ENCODE results near the gene HDAC5.

Gene HDAC5

DNA sequence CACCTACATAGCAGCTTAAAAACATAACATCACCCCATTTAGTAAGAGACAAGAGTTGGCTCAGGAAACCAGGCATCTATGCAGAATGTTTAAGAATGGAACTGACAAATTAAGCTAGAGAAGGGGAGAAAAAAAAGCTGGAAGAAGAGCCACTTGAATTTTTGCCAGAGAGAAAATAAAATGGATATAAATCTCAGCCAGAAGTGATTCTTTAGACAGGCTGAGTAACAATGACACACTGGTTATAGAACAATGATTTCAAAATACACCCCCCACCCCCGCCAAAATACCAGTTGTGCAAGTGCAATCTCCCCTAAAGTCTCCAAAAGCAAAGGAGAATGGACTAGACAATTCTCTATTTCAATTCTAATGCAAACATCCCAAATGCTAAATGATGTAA lies 79.4 kb downstream of the HDAC5 start:
- Histone ChIP-seq H3K79me1 (ENCODE audit: low read depth, low read length) (peaks cover 6% of the 10 kb centered on the region), H3K27me3 (ENCODE audit: control insufficient read depth in 3 of 3, insufficient read depth in 3 of 3, low read depth in 1 of 3, low read length in 3 of 3) (no peaks in the 10 kb centered on the region), H3K4me3 (ENCODE audit: low read length in 2 of 2) (no peak overlapping the region), H3K36me3 (replicated peaks in 1 of 2; ENCODE audit: control insufficient read depth in 2 of 2, insufficient read depth in 2 of 2, low read length in 2 of 2) (peaks cover 12 to 49% of the 10 kb centered on the region in 2 donors), H3K4ac (ENCODE audit: low read length) (no peak overlapping the region), H2BK15ac (ENCODE audit: low read length) (no peak overlapping the region), H3K23ac (ENCODE audit: low read depth, low read length, poor library complexity) (no peak overlapping the region), H3K4me1 (ENCODE audit: control insufficient read depth in 2 of 2, insufficient read depth in 1 of 2, low read depth in 1 of 2, low read length in 2 of 2) (no peaks in the 10 kb centered on the region), H2BK5ac (ENCODE audit: low read length) (no peak overlapping the region), H3K27ac (replicated peaks; ENCODE audit: low read length) (no peak overlapping the region), H4K91ac (ENCODE audit: low read depth, low read length, poor library complexity) (no peak overlapping the region), H3K4me2 (ENCODE audit: insufficient read depth, low read length, poor library complexity, severe bottlenecking) (no peak overlapping the region), H2AK5ac (ENCODE audit: low read depth, low read length) (no peak overlapping the region), H3K18ac (ENCODE audit: low read length) (no peak overlapping the region), H4K8ac (ENCODE audit: low read depth, low read length) (no peak overlapping the region), H3K9me3 (replicated peaks in 1 of 2; ENCODE audit: control insufficient read depth in 2 of 2, insufficient read depth in 1 of 2, low read depth in 1 of 2, low read length in 2 of 2) (no peaks in the 10 kb centered on the region), H2BK12ac (ENCODE audit: low read length) (no peak overlapping the region), H3K14ac (ENCODE audit: low read length) (no peak overlapping the region), H3K9ac (ENCODE audit: low read depth, low read length, poor library complexity) (no peak overlapping the region), H2AFZ (ENCODE audit: low read length) (no peak overlapping the region), H2BK120ac (ENCODE audit: low read depth, low read length) (no peak overlapping the region)
- no peak for DNase-seq (ENCODE audit: low spot score)
- no CpG with 5 or more reads among the region's 1 CpG for WGBS, 2 donors (ENCODE audit: extremely low coverage in 2 of 2, insufficient read length in 2 of 2, insufficient replicate concordance in 1 of 2)

DNA sequence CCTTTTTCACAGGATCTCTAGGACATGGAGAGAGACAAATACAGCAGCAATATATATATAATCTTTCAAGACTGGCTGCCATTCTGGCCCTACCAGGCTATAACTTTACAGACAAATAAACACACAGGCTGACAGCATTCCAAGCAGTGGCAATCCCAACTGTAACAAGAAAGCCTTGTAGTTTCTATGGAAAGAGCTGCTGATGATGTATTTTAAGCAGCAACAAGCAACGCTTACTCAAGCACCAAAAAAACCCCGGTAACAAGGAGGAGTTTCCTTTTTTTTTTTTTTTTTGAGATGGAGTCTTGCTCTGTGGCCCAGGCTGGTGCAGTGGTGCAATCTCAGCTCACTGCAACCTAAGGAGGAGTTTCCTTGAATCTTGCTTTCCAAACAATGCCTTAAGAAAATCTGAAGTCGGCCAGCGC lies 80.2 kb downstream of the HDAC5 start:
- Histone ChIP-seq H2BK5ac (ENCODE audit: low read length) (no peak overlapping the region), H3K23ac (ENCODE audit: low read depth, low read length, poor library complexity) (no peak overlapping the region), H3K4ac (ENCODE audit: low read length) (no peak overlapping the region), H3K14ac (ENCODE audit: low read length) (no peak overlapping the region), H3K18ac (ENCODE audit: low read length) (no peak overlapping the region), H3K9me3 (replicated peaks in 1 of 2; ENCODE audit: control insufficient read depth in 2 of 2, insufficient read depth in 1 of 2, low read depth in 1 of 2, low read length in 2 of 2) (no peaks in the 10 kb centered on the region), H4K8ac (ENCODE audit: low read depth, low read length) (no peak overlapping the region), H3K4me1 (ENCODE audit: control insufficient read depth in 2 of 2, insufficient read depth in 1 of 2, low read depth in 1 of 2, low read length in 2 of 2) (no peaks in the 10 kb centered on the region), H3K79me1 (ENCODE audit: low read depth, low read length) (peaks cover 8% of the 10 kb centered on the region), H3K4me3 (ENCODE audit: low read length in 2 of 2) (no peak overlapping the region), H3K4me2 (ENCODE audit: insufficient read depth, low read length, poor library complexity, severe bottlenecking) (no peak overlapping the region), H2BK12ac (ENCODE audit: low read length) (no peak overlapping the region), H4K91ac (ENCODE audit: low read depth, low read length, poor library complexity) (no peak overlapping the region), H2AK5ac (ENCODE audit: low read depth, low read length) (no peak overlapping the region), H2BK15ac (ENCODE audit: low read length) (no peak overlapping the region), H3K36me3 (replicated peaks in 1 of 2; ENCODE audit: control insufficient read depth in 2 of 2, insufficient read depth in 2 of 2, low read length in 2 of 2) (peaks cover 14 to 48% of the 10 kb centered on the region in 2 donors), H2BK120ac (ENCODE audit: low read depth, low read length) (no peak overlapping the region), H3K9ac (ENCODE audit: low read depth, low read length, poor library complexity) (no peak overlapping the region), H2AFZ (ENCODE audit: low read length) (no peak overlapping the region), H3K27me3 (ENCODE audit: control insufficient read depth in 3 of 3, insufficient read depth in 3 of 3, low read depth in 1 of 3, low read length in 3 of 3) (no peaks in the 10 kb centered on the region), H3K27ac (replicated peaks; ENCODE audit: low read length) (no peak overlapping the region)
- no CpG with 5 or more reads among the region's 4 CpGs for WGBS, 2 donors (ENCODE audit: extremely low coverage in 2 of 2, insufficient read length in 2 of 2, insufficient replicate concordance in 1 of 2)
- no peak for DNase-seq (ENCODE audit: low spot score)

DNA sequence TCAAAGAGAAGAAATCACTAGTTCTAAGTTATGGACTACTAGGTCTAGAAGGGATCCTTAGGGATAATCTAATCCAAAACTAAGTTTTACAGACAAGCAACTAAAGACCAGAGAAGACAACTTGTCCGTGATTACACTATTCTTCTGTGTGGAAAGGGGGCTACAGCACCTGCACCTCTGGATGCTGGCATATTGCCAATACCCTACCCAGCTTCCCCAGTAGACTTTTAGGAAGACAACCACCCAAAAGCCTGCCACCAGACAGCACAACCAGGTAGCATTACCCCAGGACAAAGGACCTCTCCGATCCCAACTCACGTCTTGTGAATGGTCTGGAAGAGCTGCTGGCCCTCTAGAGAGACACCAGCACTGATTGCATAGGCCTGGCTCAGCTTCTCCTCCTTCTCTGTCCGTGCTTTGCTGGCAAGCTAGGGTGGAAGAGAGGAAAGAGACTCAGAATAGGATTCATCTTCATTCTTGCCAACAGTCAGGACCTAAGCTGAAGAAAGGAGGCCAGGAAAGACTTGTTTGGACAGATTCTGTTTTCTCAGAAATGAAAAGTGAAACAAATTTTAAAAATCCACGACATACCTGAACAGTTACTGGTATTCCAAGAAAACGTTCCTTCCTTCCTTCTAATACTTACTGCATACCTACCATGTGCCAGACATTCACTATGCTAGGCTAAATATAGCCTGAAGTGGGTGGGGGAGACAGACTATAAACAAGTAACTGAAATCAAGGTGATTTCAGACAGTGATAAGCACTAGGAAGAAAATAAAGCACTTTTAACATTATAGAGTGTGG lies 83.4 kb downstream of the HDAC5 start:
- H3K4ac ChIP-seq (ENCODE audit: low read length) = no peak overlapping the region
- no peak overlapping the region for H2BK15ac ChIP-seq (ENCODE audit: low read length)
- H3K18ac ChIP-seq (ENCODE audit: low read length) = no peak overlapping the region
- no peak overlapping the region for H2BK12ac ChIP-seq (ENCODE audit: low read length)
- no peak overlapping the region for H2BK120ac ChIP-seq (ENCODE audit: low read depth, low read length)
- no peak overlapping the region for H3K4me3 ChIP-seq (ENCODE audit: low read length in 2 of 2)
- no peaks in the 10 kb centered on the region for H3K27me3 ChIP-seq (ENCODE audit: control insufficient read depth in 3 of 3, insufficient read depth in 3 of 3, low read depth in 1 of 3, low read length in 3 of 3)
- H2AFZ ChIP-seq (ENCODE audit: low read length) = no peak overlapping the region
- H2BK5ac ChIP-seq (ENCODE audit: low read length) = no peak overlapping the region
- no peaks in the 10 kb centered on the region for H3K4me1 ChIP-seq (ENCODE audit: control insufficient read depth in 2 of 2, insufficient read depth in 1 of 2, low read depth in 1 of 2, low read length in 2 of 2)
- H4K8ac ChIP-seq (ENCODE audit: low read depth, low read length) = no peak overlapping the region
- no peak overlapping the region for H3K23ac ChIP-seq (ENCODE audit: low read depth, low read length, poor library complexity)
- no peaks in the 10 kb centered on the region for H3K9me3 ChIP-seq (replicated peaks in 1 of 2; ENCODE audit: control insufficient read depth in 2 of 2, insufficient read depth in 1 of 2, low read depth in 1 of 2, low read length in 2 of 2)
- H4K91ac ChIP-seq (ENCODE audit: low read depth, low read length, poor library complexity) = no peak overlapping the region
- no peak overlapping the region for H3K14ac ChIP-seq (ENCODE audit: low read length)
- H3K36me3 ChIP-seq (replicated peaks in 1 of 2; ENCODE audit: control insufficient read depth in 2 of 2, insufficient read depth in 2 of 2, low read length in 2 of 2) = peaks cover 25 to 54% of the 10 kb centered on the region in 2 donors
- no peak for DNase-seq (ENCODE audit: low spot score)
- no peak overlapping the region for H3K4me2 ChIP-seq (ENCODE audit: insufficient read depth, low read length, poor library complexity, severe bottlenecking)
- H2AK5ac ChIP-seq (ENCODE audit: low read depth, low read length) = no peak overlapping the region
- no peak overlapping the region for H3K9ac ChIP-seq (ENCODE audit: low read depth, low read length, poor library complexity)
- no peak overlapping the region for H3K27ac ChIP-seq (replicated peaks; ENCODE audit: low read length)
- peaks cover 5% of the 10 kb centered on the region for H3K79me1 ChIP-seq (ENCODE audit: low read depth, low read length)
- WGBS, 2 donors (ENCODE audit: extremely low coverage in 2 of 2, insufficient read length in 2 of 2, insufficient replicate concordance in 1 of 2) = no CpG with 5 or more reads among the region's 6 CpGs

DNA sequence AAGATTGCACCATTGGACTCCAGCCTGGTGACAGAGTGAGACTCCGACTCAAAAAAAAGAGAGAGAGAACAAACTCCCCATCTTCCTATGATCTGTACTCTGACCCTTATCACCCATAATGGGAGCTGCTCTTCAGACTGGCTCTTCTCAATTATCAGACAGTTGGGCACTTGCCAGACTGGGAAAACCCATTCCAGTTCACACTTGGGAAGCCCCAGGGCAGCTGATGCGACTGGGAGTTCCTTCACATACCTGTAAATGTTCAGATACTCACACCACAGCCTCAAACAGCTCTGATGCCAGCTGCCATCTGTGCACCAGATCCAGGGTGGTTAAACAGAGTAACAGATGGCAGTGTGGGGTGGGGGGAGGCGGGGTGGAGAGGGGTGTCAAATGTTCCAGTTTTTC lies 84.8 kb downstream of the HDAC5 start:
- H4K91ac ChIP-seq (ENCODE audit: low read depth, low read length, poor library complexity) = no peak overlapping the region
- H2AK5ac ChIP-seq (ENCODE audit: low read depth, low read length) = no peak overlapping the region
- no peaks in the 10 kb centered on the region for H3K9me3 ChIP-seq (replicated peaks in 1 of 2; ENCODE audit: control insufficient read depth in 2 of 2, insufficient read depth in 1 of 2, low read depth in 1 of 2, low read length in 2 of 2)
- H3K36me3 ChIP-seq (replicated peaks in 1 of 2; ENCODE audit: control insufficient read depth in 2 of 2, insufficient read depth in 2 of 2, low read length in 2 of 2) = peaks cover 29 to 54% of the 10 kb centered on the region in 2 donors
- H3K14ac ChIP-seq (ENCODE audit: low read length) = no peak overlapping the region
- no peak overlapping the region for H3K4ac ChIP-seq (ENCODE audit: low read length)
- no peaks in the 10 kb centered on the region for H3K4me1 ChIP-seq (ENCODE audit: control insufficient read depth in 2 of 2, insufficient read depth in 1 of 2, low read depth in 1 of 2, low read length in 2 of 2)
- no peak overlapping the region for H2AFZ ChIP-seq (ENCODE audit: low read length)
- H3K18ac ChIP-seq (ENCODE audit: low read length) = no peak overlapping the region
- peaks cover 5% of the 10 kb centered on the region for H3K79me1 ChIP-seq (ENCODE audit: low read depth, low read length)
- H2BK120ac ChIP-seq (ENCODE audit: low read depth, low read length) = no peak overlapping the region
- no peak overlapping the region for H3K27ac ChIP-seq (replicated peaks; ENCODE audit: low read length)
- no peak overlapping the region for H3K4me3 ChIP-seq (ENCODE audit: low read length in 2 of 2)
- H2BK12ac ChIP-seq (ENCODE audit: low read length) = no peak overlapping the region
- H3K27me3 ChIP-seq (ENCODE audit: control insufficient read depth in 3 of 3, insufficient read depth in 3 of 3, low read depth in 1 of 3, low read length in 3 of 3) = no peaks in the 10 kb centered on the region
- H3K23ac ChIP-seq (ENCODE audit: low read depth, low read length, poor library complexity) = no peak overlapping the region
- no peak overlapping the region for H4K8ac ChIP-seq (ENCODE audit: low read depth, low read length)
- no peak overlapping the region for H3K9ac ChIP-seq (ENCODE audit: low read depth, low read length, poor library complexity)
- no peak for DNase-seq (ENCODE audit: low spot score)
- H2BK5ac ChIP-seq (ENCODE audit: low read length) = no peak overlapping the region
- no peak overlapping the region for H3K4me2 ChIP-seq (ENCODE audit: insufficient read depth, low read length, poor library complexity, severe bottlenecking)
- no CpG with 5 or more reads among the region's 3 CpGs for WGBS, 2 donors (ENCODE audit: extremely low coverage in 2 of 2, insufficient read length in 2 of 2, insufficient replicate concordance in 1 of 2)
- no peak overlapping the region for H2BK15ac ChIP-seq (ENCODE audit: low read length)
